GM18498 (cell line): ENCODE results near the gene TYW5.

Experiments
- ATAC-seq: cut with Tn5 transposase; IDR thresholded peaks from one replicate; pipeline ENCODE4 v1.9.1; 2021; ENCODE audit warnings: mild to moderate bottlenecking, moderate library complexity; ENCODE audit not compliant: unreplicated experiment

The TYW5 gene

GRCh38 chr2:199975273-199975895 lies 20.1 kb upstream of the TYW5 start:
- no peak for ATAC-seq

- no peak for ATAC-seq
Observed at GRCh38 chr2:199973703-199974102, 18.4 kb upstream of the TYW5 start.

- no peak for ATAC-seq
Observed at GRCh38 chr2:199972088-199972626, 16.9 kb upstream of the TYW5 start.

- ATAC-seq, result no peak
Observed at GRCh38 chr2:199968126-199968525, 12.8 kb upstream of the TYW5 start.

GRCh38 chr2:199966976-199967375 lies 11.7 kb upstream of the TYW5 start:
- no peak for ATAC-seq

- no peak for ATAC-seq
Observed at GRCh38 chr2:199966405-199966804, 11.1 kb upstream of the TYW5 start.

GRCh38 chr2:199962203-199962602 lies 6.9 kb upstream of the TYW5 start:
- no peak for ATAC-seq

GRCh38 chr2:199958014-199958413 lies 2.7 kb upstream of the TYW5 start:
- no peak for ATAC-seq

- no peak for ATAC-seq
Observed at GRCh38 chr2:199956062-199956380, 730 bp upstream of the TYW5 start.

- ATAC-seq, result peak; percentile 50
Observed at GRCh38 chr2:199955007-199955338, 318 bp downstream of the TYW5 start.

- no peak for ATAC-seq
Observed at GRCh38 chr2:199951023-199951422, 4.3 kb downstream of the TYW5 start.

GRCh38 chr2:199950396-199950795 lies 4.9 kb downstream of the TYW5 start:
- ATAC-seq, result no peak

- no peak for ATAC-seq
Observed at GRCh38 chr2:199946836-199947235, 8.5 kb downstream of the TYW5 start.

- no peak for ATAC-seq
Observed at GRCh38 chr2:199946196-199946595, 9.1 kb downstream of the TYW5 start.

- no peak for ATAC-seq
Observed at GRCh38 chr2:199943373-199943772, 11.9 kb downstream of the TYW5 start.

- no peak for ATAC-seq
Observed at GRCh38 chr2:199940373-199940772, 14.9 kb downstream of the TYW5 start.

- no peak for ATAC-seq
Observed at GRCh38 chr2:199936554-199936953, 18.7 kb downstream of the TYW5 start.

GRCh38 chr2:199933466-199933865 lies 21.8 kb downstream of the TYW5 start:
- ATAC-seq, result no peak

GRCh38 chr2:199932312-199932855 lies 22.9 kb downstream of the TYW5 start:
- no peak for ATAC-seq

GRCh38 chr2:199929262-199929661 lies 26.0 kb downstream of the TYW5 start:
- no peak for ATAC-seq

GRCh38 chr2:199928626-199929025 lies 26.7 kb downstream of the TYW5 start:
- no peak for ATAC-seq

- no peak for ATAC-seq
Observed at GRCh38 chr2:199928226-199928625, 27.1 kb downstream of the TYW5 start.

GRCh38 chr2:199926806-199927205 lies 28.5 kb downstream of the TYW5 start:
- no peak for ATAC-seq
